Measurements from ENCODE around the gene ATP8A2.
"Not testable (repeated sequence)": the region's sequence is repeated elsewhere in the genome, so short reads cannot be mapped to it uniquely, and the experiment has no call there.

The ATP8A2 gene

GRCh38 chr13:25371875-25372283, at the start of gene ATP8A2:
Gene ATP8A2, plus strand, starts transcription at chr13:25371974. Its CDS starts 239 bp downstream, at chr13:25372213.
- DNase-seq (ENCODE audit: low read depth in 1 of 2, low spot score in 1 of 2): no peak

- no peak for DNase-seq (ENCODE audit: low read depth in 1 of 2, low spot score in 1 of 2)
Measured at GRCh38 chr13:25324100-25324499, 47.7 kb upstream of the ATP8A2 start.

GRCh38 chr13:25329706-25330105, 42.1 kb upstream of the ATP8A2 start:
- no peak for DNase-seq (ENCODE audit: low read depth in 1 of 2, low spot score in 1 of 2)

- DNase-seq (ENCODE audit: low read depth in 1 of 2, low spot score in 1 of 2): no peak
Measured at GRCh38 chr13:25330541-25330940, 41.2 kb upstream of the ATP8A2 start.

- no peak for DNase-seq (ENCODE audit: low read depth in 1 of 2, low spot score in 1 of 2)
Measured at GRCh38 chr13:25335856-25336255, 35.9 kb upstream of the ATP8A2 start.

GRCh38 chr13:25345576-25345975, 26.2 kb upstream of the ATP8A2 start:
- DNase-seq (ENCODE audit: low read depth in 1 of 2, low spot score in 1 of 2): no peak

- no peak for DNase-seq (ENCODE audit: low read depth in 1 of 2, low spot score in 1 of 2)
Measured at GRCh38 chr13:25347151-25347550, 24.6 kb upstream of the ATP8A2 start.

GRCh38 chr13:25351404-25351803, 20.4 kb upstream of the ATP8A2 start:
- DNase-seq (ENCODE audit: low read depth in 1 of 2, low spot score in 1 of 2): no peak

- no peak for DNase-seq (ENCODE audit: low read depth in 1 of 2, low spot score in 1 of 2)
Measured at GRCh38 chr13:25352230-25352629, 19.5 kb upstream of the ATP8A2 start.

- no peak for DNase-seq (ENCODE audit: low read depth in 1 of 2, low spot score in 1 of 2)
Measured at GRCh38 chr13:25352806-25353205, 19.0 kb upstream of the ATP8A2 start.

GRCh38 chr13:25353344-25353743, 18.4 kb upstream of the ATP8A2 start:
- DNase-seq (ENCODE audit: low read depth in 1 of 2, low spot score in 1 of 2): no peak

GRCh38 chr13:25354377-25354776, 17.4 kb upstream of the ATP8A2 start:
- no peak for DNase-seq (ENCODE audit: low read depth in 1 of 2, low spot score in 1 of 2)

GRCh38 chr13:25360443-25360842, 11.3 kb upstream of the ATP8A2 start:
- DNase-seq (ENCODE audit: low read depth in 1 of 2, low spot score in 1 of 2): not testable (repeated sequence)

- DNase-seq (ENCODE audit: low read depth in 1 of 2, low spot score in 1 of 2): no peak
Measured at GRCh38 chr13:25365720-25366235, 6.0 kb upstream of the ATP8A2 start.

- no peak for DNase-seq (ENCODE audit: low read depth in 1 of 2, low spot score in 1 of 2)
Measured at GRCh38 chr13:25371158-25371874, 458 bp upstream of the ATP8A2 start.

GRCh38 chr13:25372284-25373081, 709 bp downstream of the ATP8A2 start:
- DNase-seq (ENCODE audit: low read depth in 1 of 2, low spot score in 1 of 2): no peak

GRCh38 chr13:25375727-25376358, 4.1 kb downstream of the ATP8A2 start:
- no peak for DNase-seq (ENCODE audit: low read depth in 1 of 2, low spot score in 1 of 2)

GRCh38 chr13:25377244-25377962, 5.6 kb downstream of the ATP8A2 start:
- DNase-seq (ENCODE audit: low read depth in 1 of 2, low spot score in 1 of 2): no peak

GRCh38 chr13:25378528-25378927, 6.8 kb downstream of the ATP8A2 start:
- DNase-seq (ENCODE audit: low read depth in 1 of 2, low spot score in 1 of 2): no peak

- no peak for DNase-seq (ENCODE audit: low read depth in 1 of 2, low spot score in 1 of 2)
Measured at GRCh38 chr13:25379011-25379410, 7.2 kb downstream of the ATP8A2 start.

- DNase-seq (ENCODE audit: low read depth in 1 of 2, low spot score in 1 of 2): no peak
Measured at GRCh38 chr13:25380082-25380481, 8.3 kb downstream of the ATP8A2 start.

Measured in activated T-helper 1 cell treated with anti-CD3 and anti-CD28 coated beads, Interleukin-2, amount 50 U/mL, for 16 hours (primary cell).